ENCODE measurements around the gene BOD1L1.

- TF ChIP-seq CTCF (IDR thresholded peaks at IDR 0.05), result no peak
- TF ChIP-seq POLR2AphosphoS5 (IDR thresholded peaks at IDR 0.05), result no peak
- TF ChIP-seq EP300 (IDR thresholded peaks at IDR 0.05), result no peak
- no peak for TF ChIP-seq POLR2A (IDR thresholded peaks at IDR 0.05)
Observed at GRCh38 chr4:13522282-13523104, 105.0 kb downstream of the BOD1L1 start.

Measured in upper lobe of left lung (tissue), 4 donors.